D721Med (cell line): ENCODE results near the gene SFT2D3.
A peak's percentile ranks its signal among the peaks of the same experiment; 100 is the strongest.

ENCODE experiments used
- DNase-seq: peaks from one replicate; pipeline ENCODE4 v3.0.0; 2011; ENCODE audit warnings: low spot score; ENCODE audit not compliant: insufficient read length
- FAIRE-seq: peaks from 2 replicates; lab custom pipeline; 2011; peaks lifted over from hg19 to GRCh38; lab: Jason Lieb, UNC
- TF ChIP-seq, protein P1 (sequence below): IDR thresholded peaks from 2 replicates; pipeline ENCODE4 v1.5.1; 2012; ENCODE audit warnings: mild to moderate bottlenecking, control low read depth; ENCODE audit not compliant: insufficient read depth; ENCODE audit errors: missing control alignments

SFT2D3 gene

GRCh38 chr2:127664895-127665225 is 36.4 kb upstream of the SFT2D3 start:
- DNase-seq (no peak), FAIRE-seq (no peak)
- TF ChIP-seq, protein P1, sequence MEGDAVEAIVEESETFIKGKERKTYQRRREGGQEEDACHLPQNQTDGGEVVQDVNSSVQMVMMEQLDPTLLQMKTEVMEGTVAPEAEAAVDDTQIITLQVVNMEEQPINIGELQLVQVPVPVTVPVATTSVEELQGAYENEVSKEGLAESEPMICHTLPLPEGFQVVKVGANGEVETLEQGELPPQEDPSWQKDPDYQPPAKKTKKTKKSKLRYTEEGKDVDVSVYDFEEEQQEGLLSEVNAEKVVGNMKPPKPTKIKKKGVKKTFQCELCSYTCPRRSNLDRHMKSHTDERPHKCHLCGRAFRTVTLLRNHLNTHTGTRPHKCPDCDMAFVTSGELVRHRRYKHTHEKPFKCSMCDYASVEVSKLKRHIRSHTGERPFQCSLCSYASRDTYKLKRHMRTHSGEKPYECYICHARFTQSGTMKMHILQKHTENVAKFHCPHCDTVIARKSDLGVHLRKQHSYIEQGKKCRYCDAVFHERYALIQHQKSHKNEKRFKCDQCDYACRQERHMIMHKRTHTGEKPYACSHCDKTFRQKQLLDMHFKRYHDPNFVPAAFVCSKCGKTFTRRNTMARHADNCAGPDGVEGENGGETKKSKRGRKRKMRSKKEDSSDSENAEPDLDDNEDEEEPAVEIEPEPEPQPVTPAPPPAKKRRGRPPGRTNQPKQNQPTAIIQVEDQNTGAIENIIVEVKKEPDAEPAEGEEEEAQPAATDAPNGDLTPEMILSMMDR: no peak

GRCh38 chr2:127665267-127665893 is 35.9 kb upstream of the SFT2D3 start:
- FAIRE-seq (no peak), DNase-seq (no peak)
- TF ChIP-seq, protein P1: no peak

DNA sequence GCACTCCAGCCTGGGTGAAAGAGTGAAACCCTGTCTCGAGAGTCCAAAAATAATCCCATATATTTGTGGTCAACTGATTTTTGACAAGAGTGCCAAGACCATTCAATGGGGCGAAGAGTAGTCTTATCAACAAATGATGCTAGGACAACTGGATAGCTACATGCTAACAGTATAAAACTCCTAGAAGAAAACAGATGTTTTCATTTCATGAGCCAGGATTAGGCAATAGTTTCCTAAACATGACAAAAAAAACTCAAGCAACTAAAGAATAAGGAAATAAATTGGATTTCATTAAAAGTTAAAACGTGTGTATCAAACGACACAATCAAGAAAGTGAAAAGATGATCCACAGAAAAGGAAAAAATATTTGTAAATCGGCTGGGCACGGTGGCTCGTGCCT is 32.2 kb upstream of the SFT2D3 start:
- FAIRE-seq (no peak), DNase-seq (no peak)
- TF ChIP-seq, protein P1: no peak

- FAIRE-seq (no peak), DNase-seq (peak; percentile 6)
- TF ChIP-seq, protein P1: no peak
Observed at GRCh38 chr2:127670055-127670956, 31.0 kb upstream of the SFT2D3 start.

DNA sequence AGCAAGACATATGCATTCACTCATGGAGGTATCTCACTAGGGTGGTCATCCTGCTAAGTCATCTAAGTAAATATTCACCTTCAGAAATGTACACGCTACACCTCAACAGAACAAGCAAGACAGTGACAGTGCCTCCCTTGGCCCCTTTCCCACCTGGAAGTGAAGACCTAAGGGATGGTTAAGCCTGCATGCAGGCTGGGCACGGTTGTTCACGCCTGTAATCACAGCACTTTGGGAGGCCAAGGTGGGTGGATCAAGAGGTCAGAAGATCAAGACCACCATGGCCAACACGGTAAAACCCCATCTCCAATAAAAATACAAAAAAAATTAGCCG is 30.4 kb upstream of the SFT2D3 start:
- TF ChIP-seq, protein P1: no peak
- DNase-seq: no peak
- no peak for FAIRE-seq

GRCh38 chr2:127671557-127672302 is 29.6 kb upstream of the SFT2D3 start:
- TF ChIP-seq, protein P1: no peak
- no peak for DNase-seq
- no peak for FAIRE-seq
